ENCODE results near the gene COG5.

COG5 gene

GRCh38 chr7:107173191-107173590 is 390.5 kb downstream of the COG5 start:
- in situ Hi-C loops (cut with MboI; ENCODE audit: low pct_unique_long_range_greater_than_20kb, low sequenced_read_pairs, unreplicated experiment) = no loop called here
- DNase-seq (ENCODE audit: low spot score) = no peak
- no peak for TF ChIP-seq CTCF (IDR thresholded peaks at IDR 0.05; ENCODE audit: extremely low read depth, insufficient read depth, missing control alignments)

- in situ Hi-C loops (cut with MboI; ENCODE audit: low pct_unique_long_range_greater_than_20kb, low sequenced_read_pairs, unreplicated experiment) = no loop called here
- no peak for TF ChIP-seq CTCF (IDR thresholded peaks at IDR 0.05; ENCODE audit: extremely low read depth, insufficient read depth, missing control alignments)
- DNase-seq (ENCODE audit: low spot score) = no peak
These were observed 391.3 kb downstream of the COG5 start for GRCh38 chr7:107172276-107173032.

- no peak for DNase-seq (ENCODE audit: low spot score)
- in situ Hi-C loops (cut with MboI; ENCODE audit: low pct_unique_long_range_greater_than_20kb, low sequenced_read_pairs, unreplicated experiment) = no loop called here
- no peak for TF ChIP-seq CTCF (IDR thresholded peaks at IDR 0.05; ENCODE audit: extremely low read depth, insufficient read depth, missing control alignments)
These were observed 392.2 kb downstream of the COG5 start for GRCh38 chr7:107171496-107171895.

GRCh38 chr7:107170051-107170915 is 393.4 kb downstream of the COG5 start:
- TF ChIP-seq CTCF (IDR thresholded peaks at IDR 0.05; ENCODE audit: extremely low read depth, insufficient read depth, missing control alignments) = no peak
- DNase-seq (ENCODE audit: low spot score) = peak; percentile 19
- in situ Hi-C loops (cut with MboI; ENCODE audit: low pct_unique_long_range_greater_than_20kb, low sequenced_read_pairs, unreplicated experiment) = no loop called here

- TF ChIP-seq CTCF (IDR thresholded peaks at IDR 0.05; ENCODE audit: extremely low read depth, insufficient read depth, missing control alignments) = no peak
- in situ Hi-C loops (cut with MboI; ENCODE audit: low pct_unique_long_range_greater_than_20kb, low sequenced_read_pairs, unreplicated experiment) = no loop called here
- DNase-seq (ENCODE audit: low spot score) = peak; percentile 83
These were observed 394.3 kb downstream of the COG5 start for GRCh38 chr7:107169120-107170050.

Measured in GM13977 (cell line).